GM20000 (cell line): Measurements from ENCODE around the gene RSPH1.
A peak's percentile ranks its signal among the peaks of the same experiment; 100 is the strongest.

ENCODE experiments used
- DNase-seq: peaks from one replicate; pipeline ENCODE4 v3.0.0; 2012; ENCODE audit warnings: low spot score
- CTCF ChIP-seq: IDR thresholded peaks from 2 replicates; pipeline ENCODE4 v1.5.1; 2012; ENCODE audit warnings: mild to moderate bottlenecking, control low read depth; ENCODE audit errors: extremely low read depth, missing control alignments

Gene RSPH1

GRCh38 chr21:42524341-42525028 is 28.5 kb upstream of the RSPH1 start:
- TF ChIP-seq CTCF: no peak
- DNase-seq: peak; percentile 82

GRCh38 chr21:42523941-42524340 is 27.9 kb upstream of the RSPH1 start:
- no peak for TF ChIP-seq CTCF
- no peak for DNase-seq

- DNase-seq: no peak
- TF ChIP-seq CTCF: no peak
Observed at GRCh38 chr21:42523211-42523610, 27.2 kb upstream of the RSPH1 start.

- no peak for TF ChIP-seq CTCF
- DNase-seq: no peak
Observed at GRCh38 chr21:42522771-42523170, 26.7 kb upstream of the RSPH1 start.

GRCh38 chr21:42522271-42522670 is 26.2 kb upstream of the RSPH1 start:
- no peak for DNase-seq
- no peak for TF ChIP-seq CTCF

- TF ChIP-seq CTCF: no peak
- no peak for DNase-seq
Observed at GRCh38 chr21:42521805-42522204, 25.8 kb upstream of the RSPH1 start.

- no peak for DNase-seq
Observed at GRCh38 chr21:42521384-42521783, 25.4 kb upstream of the RSPH1 start.

More at GRCh38 chr21:42521384-42521783, 25.4 kb upstream of the RSPH1 start:
- TF ChIP-seq CTCF: no peak
